GM23338 (cell line): Measurements from ENCODE around the gene COL8A2.

Source experiments
- POLR2AphosphoS5 ChIP-seq: IDR thresholded peaks from 2 replicates; pipeline ENCODE4 v1.6.1; 2016; ENCODE audit warnings: antibody characterized with exemption, low read depth
- TF ChIP-seq, protein P1 (sequence below), 2 experiments: fragments of 200-600 bp in 1 of 2; sonication (generic) in 1 of 2; conservative IDR thresholded peaks; 2 replicates each; pipeline versions ENCODE4 v1.5.1 to v1.6.1; 2016 to 2017; ENCODE audit warnings: antibody characterized with exemption in 2 of 2, low read depth in 2 of 2, mild to moderate bottlenecking in 2 of 2, moderate library complexity in 1 of 2
- TF ChIP-seq, protein P2 (sequence below): IDR thresholded peaks from one replicate; pipeline ENCODE4 v1.6.1; 2018; ENCODE audit warnings: antibody characterized with exemption; ENCODE audit not compliant: unreplicated experiment

DNA sequence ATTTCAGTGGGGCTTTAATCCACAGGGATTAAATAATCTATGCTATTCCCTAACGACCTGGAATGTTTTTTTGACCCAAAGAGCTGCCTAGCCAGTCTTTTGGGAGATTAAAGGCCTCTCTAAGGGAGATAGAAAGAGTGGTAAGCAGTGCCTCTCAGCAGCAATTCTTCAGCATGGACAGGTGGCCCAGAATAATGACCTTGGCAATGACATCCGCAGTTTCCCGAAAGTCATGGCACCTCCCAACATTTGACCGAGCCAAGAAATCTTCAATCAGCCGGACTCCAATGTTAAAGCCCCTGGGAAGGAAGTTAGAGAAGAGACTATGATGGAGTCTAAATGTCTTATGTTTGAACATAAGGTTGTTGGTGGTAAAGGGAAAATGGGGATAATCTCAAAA is 14.5 kb upstream of the COL8A2 start:
- TF ChIP-seq, protein P1, sequence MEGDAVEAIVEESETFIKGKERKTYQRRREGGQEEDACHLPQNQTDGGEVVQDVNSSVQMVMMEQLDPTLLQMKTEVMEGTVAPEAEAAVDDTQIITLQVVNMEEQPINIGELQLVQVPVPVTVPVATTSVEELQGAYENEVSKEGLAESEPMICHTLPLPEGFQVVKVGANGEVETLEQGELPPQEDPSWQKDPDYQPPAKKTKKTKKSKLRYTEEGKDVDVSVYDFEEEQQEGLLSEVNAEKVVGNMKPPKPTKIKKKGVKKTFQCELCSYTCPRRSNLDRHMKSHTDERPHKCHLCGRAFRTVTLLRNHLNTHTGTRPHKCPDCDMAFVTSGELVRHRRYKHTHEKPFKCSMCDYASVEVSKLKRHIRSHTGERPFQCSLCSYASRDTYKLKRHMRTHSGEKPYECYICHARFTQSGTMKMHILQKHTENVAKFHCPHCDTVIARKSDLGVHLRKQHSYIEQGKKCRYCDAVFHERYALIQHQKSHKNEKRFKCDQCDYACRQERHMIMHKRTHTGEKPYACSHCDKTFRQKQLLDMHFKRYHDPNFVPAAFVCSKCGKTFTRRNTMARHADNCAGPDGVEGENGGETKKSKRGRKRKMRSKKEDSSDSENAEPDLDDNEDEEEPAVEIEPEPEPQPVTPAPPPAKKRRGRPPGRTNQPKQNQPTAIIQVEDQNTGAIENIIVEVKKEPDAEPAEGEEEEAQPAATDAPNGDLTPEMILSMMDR (conservative IDR thresholded peaks at IDR 0.05; ENCODE audit: low read depth in 2 of 2): no peak
- no peak for TF ChIP-seq POLR2AphosphoS5
- TF ChIP-seq, protein P2, sequence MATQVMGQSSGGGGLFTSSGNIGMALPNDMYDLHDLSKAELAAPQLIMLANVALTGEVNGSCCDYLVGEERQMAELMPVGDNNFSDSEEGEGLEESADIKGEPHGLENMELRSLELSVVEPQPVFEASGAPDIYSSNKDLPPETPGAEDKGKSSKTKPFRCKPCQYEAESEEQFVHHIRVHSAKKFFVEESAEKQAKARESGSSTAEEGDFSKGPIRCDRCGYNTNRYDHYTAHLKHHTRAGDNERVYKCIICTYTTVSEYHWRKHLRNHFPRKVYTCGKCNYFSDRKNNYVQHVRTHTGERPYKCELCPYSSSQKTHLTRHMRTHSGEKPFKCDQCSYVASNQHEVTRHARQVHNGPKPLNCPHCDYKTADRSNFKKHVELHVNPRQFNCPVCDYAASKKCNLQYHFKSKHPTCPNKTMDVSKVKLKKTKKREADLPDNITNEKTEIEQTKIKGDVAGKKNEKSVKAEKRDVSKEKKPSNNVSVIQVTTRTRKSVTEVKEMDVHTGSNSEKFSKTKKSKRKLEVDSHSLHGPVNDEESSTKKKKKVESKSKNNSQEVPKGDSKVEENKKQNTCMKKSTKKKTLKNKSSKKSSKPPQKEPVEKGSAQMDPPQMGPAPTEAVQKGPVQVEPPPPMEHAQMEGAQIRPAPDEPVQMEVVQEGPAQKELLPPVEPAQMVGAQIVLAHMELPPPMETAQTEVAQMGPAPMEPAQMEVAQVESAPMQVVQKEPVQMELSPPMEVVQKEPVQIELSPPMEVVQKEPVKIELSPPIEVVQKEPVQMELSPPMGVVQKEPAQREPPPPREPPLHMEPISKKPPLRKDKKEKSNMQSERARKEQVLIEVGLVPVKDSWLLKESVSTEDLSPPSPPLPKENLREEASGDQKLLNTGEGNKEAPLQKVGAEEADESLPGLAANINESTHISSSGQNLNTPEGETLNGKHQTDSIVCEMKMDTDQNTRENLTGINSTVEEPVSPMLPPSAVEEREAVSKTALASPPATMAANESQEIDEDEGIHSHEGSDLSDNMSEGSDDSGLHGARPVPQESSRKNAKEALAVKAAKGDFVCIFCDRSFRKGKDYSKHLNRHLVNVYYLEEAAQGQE: no peak
